Stimulated activated CD4-positive, alpha-beta T cell treated with anti-CD3 and anti-CD28 coated beads, TNF-alpha, amount 100 ng/mL, for 1 hour (primary cell): Measurements from ENCODE around the gene CPN1.
"Not testable (repeated sequence)": the region's sequence is repeated elsewhere in the genome, so short reads cannot be mapped to it uniquely, and the experiment has no call there.

Source experiments
- DNase-seq, 3 donors: peaks; one replicate each; pipeline ENCODE4 v3.0.0-alpha.2; 2020; ENCODE audit warnings: low read depth in 3 of 3, low spot score in 1 of 3

CPN1 gene

DNA sequence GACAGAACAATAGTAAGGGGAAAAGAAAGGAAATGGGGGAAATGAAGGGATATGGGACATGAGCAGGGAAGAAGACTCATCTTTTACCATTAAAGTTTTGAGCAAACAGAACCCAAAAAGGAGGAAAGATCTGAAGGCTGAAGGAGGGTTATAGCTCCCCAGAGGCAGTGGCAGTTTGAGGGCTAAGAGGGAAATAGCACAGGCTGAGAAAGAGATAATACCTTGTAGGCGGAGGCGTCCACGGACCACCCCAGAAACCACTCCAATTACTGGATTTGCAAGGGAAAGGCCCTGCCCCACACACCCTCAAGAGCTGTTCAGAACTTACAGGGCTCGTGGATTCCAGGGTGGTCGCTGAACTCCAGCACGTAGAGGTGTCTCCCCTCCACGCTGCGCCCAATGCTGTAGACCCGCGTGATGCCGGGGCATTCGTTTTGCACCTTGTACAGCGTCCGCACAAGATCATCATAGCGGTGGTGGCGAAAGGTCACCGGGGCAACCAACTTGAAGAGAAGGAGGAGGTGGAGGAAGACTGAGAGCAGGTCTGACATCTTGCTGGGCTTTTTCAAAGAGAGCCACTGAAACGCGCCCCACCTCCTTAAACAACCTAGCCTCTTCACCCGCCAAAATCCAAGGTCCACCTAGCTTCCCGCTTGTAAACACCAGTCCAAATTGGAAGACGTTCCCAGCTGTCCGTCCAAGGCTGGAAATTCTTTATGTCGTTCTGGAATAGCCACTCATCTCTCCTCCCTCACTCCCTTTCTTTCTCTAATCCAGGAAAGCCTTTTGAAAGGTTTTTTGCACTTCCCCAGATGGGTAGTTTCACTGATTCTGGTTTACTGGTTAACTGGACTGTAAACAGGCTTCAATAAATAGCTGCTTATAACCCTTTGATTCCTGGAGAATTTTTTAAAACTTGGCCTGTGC is at the start of gene CPN1:
CPN1 (minus strand) TSS at position 795 of the 927 bp plus-strand sequence; CDS start at position 551, 244 bp downstream.
- no peak for DNase-seq

DNA sequence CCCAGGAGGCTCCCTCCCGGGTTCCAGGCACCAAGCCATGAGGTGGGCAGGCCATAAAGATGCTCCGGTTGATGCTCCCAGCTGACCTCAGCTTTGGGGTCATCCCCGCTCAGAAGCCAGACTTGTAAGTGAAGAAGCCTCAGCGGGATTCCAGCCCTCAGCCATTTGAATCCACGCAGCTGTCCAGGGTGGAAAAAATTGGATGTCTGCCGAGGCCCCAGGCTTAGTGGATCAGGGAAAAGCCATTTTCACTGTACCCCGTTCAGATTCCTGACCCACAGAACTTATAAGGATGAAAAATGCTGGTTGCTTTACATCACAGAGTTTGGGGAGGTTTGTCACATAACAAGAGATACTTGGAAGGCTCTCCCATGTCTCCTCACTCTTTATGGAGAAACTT is 49.2 kb upstream of the CPN1 start:
- DNase-seq = no peak

DNA sequence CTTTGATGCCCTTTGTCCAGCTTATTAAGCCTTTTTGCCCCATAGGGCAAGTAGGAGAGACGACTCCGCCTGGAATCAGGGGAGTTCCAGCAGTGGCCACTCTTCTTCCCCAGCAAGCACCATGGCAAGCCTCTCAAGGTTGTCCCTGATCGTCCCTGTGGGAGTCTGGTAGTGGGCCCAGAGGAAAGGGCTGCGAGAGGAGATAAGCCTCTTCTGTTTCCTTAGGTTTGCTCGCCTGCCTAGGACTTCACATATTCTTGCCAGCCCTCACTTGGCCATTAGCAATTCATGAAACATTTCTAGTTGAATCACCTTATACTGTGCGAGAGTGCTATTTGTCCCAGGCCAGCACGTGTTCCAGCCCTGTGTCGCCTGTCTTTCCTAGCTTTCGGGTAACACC is 47.8 kb upstream of the CPN1 start:
- DNase-seq = no peak

DNA sequence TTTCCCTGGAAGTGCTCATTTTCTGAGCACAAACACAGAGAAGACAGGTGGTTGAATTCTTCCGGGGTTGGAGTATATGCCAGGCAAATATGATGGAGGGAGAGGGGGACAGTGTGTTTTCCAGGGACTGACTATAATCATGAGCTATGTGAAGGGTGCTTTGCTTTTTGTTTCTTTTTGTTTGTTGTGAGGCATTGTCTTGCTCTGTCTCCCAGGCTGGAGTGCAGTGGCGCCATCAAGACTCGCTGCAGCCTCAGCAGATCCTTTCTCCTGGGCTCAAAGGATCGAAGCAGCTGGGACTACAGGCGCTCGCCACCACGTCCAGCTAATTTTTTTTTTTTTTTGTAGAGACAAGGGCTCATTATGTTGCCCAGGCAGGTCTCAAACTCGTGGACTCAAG is 47.3 kb upstream of the CPN1 start:
- no peak for DNase-seq

DNA sequence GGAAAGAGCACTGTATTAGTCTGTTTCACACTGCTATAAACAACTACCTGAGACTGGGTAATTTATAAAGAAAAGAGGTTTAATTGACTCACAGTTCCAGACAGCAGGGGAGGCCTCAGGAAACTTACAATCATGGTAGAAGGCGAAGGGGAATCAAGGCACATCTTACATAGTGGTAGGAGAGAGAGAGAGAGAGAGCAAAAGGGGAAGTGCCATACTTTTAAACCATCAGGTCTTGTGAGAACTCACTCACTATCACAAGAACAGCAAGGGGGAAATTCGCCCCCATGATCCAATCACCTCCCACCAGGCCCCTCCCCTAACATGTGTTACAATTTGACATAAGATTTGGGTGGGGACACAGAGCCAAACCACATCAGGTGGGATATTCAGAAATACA is 43.7 kb upstream of the CPN1 start:
- DNase-seq = not testable (repeated sequence)

DNA sequence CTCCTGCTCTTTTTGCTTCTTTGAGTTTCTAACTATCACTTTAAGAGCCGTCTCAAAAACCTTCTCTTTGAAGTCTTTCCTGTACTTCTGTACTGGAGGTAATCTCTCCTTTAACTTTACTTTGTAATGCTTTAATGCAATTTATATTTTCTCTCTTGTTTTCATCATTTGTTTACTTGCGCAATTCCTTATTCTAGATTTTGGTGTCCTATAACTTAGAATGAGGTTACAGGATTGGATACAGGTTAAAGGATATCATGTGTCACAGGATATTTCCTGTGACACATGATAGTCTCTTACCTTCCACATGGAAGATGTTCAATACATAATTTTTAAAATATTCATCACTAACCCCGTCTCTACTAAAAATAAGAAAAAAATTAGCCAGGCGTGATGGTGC is 42.4 kb upstream of the CPN1 start:
- no peak for DNase-seq

DNA sequence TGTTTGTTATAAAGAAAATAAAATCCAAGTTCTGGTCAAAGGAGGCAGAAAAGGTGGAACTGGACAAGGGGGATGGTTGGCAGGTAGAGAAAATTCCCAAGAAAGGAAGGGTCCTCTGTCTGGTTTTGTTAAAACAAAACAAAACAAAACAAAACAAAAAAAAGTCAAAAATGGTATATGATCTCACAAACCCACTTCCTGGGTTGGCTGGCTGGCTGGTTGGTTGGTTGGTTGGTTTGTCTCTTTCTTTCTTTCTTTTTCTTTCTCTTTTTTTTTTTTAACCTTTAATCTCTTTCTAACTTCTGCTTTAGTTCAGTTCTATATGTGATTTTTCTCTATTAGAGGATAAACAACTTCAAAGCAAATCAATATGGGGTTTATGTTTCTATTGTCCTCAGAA is 41.1 kb upstream of the CPN1 start:
- DNase-seq = no peak

DNA sequence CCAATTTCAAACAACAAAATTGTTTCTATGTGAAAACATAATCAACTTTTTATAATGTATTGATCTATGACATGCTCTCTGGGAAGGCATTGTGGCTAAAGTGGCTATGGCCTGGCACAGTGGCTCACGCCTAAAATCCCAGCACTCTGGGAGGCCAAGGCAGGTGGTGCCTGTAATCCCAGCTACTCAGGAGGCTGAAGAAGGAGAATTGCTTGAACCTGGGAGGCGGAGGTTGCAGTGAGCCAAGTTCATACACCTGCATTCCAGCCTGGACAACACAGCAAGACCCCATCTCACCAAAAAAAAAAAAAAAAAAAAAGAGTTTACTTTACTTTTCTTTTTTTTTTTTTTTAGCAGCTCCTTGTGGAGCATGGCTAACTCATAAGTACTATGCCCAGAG is 38.9 kb upstream of the CPN1 start:
- DNase-seq = no peak

DNA sequence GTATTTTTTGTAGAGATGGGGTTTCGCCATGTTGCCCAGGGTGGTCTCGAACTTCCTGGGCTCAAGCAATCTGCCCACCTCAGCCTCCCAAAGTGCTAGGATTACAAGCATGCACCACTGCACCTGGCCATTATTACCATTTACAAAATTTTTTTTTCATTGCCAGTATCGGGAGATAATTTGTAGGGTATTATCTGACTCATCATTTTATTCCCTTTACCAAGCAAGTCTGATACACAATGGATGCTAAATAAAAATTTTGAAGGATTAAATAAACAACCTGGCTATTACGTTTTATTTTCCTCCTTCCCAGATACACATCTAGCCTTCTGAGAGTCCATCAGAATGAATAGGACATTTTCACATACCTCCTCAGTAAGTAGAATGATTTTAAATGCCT is 38.1 kb upstream of the CPN1 start:
- DNase-seq = no peak

DNA sequence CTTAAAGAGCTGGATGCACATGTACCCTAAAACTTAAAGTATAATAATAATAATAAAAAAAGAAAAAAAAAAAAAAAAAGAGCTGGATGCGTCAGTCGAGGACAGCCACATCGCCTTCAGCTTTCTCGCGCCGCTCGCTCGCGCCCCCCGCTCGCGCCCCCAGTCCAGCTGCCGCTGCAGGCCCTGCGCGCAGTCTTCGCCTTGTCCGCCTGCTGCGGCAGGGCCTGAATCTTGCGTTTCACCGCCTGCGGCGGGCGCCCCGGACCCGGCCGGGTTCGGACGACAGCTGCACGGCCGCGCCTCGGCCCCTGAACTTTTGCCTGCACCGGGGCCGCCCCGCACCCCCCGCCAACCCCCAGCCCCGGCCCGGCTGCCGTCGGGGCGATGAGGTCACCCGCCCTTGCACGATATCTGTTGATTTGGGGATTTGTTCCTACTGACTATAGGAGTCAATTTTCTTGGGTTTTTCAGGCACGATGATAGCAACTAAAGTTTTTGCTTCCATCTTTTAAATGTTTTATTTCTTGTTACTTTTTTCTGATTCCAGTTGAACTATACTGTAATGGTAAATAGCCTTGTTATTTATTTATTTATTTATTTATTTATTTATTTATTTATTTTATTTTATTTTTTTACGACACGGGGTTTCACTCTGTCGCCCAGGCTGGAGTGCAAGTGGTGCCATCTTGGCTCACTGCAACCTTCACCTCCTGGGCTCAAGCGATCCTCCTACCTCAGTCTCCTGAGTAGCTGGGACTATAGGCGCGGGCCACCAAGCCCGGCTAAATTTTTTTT is 33.5 kb upstream of the CPN1 start:
- no peak for DNase-seq

DNA sequence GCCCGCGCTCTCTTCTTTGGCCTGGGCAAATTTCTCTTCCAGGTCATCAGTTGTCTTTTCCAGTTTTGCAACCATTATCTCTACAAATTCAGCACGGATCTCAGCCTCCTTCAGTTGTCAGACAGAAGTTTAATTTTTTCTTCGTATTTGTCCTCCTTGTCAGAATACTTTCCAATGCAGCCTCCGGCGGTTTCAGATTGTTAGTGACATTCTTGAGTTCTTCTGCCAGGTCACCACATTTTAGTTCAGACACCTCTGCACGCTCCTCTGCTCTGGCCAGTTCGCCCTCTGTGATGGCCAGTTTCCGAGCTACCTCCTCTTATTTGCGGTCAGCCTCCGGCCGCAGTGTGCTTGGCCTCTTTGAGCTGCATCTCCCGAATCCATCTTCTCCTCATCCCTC is 32.8 kb upstream of the CPN1 start:
- no peak for DNase-seq

DNA sequence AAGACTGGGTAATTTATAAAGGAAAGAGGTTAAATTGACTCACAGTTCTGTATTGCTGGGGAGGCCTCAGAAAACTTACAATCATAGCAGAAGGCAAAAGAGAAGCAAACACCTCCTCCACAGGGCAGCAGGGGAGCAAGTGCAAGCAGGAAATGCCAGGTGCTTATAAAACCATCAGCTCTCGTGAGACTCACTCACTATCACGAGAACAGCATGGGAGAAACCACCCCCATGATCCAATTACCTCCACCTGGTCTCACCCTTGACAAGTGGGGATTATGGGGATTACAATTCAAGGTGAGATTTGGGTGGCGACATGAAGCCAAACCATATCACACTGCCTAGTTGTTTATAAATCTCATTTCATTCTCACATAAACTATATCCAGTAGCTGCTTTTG is 28.0 kb upstream of the CPN1 start:
- DNase-seq = no peak

DNA sequence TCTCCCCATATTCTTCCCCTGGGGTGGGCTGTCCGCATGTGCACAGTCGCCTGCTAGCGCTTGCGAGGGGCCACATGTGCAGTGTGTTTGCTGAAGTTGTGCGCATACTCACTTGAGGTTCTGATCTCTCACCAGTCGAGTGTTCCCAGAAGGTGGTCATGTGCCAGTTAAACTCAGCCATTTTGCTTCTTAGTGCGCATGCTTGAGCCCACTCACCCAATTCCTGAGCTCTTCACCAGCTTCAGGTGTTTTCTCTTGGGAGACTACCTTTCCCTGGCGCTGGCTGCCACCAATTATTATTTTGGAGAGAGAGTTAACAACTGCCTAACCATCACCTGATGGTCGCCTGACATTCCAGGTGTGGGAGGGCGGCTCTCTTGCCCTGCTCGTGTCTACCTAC is 25.2 kb upstream of the CPN1 start:
- DNase-seq = no peak

DNA sequence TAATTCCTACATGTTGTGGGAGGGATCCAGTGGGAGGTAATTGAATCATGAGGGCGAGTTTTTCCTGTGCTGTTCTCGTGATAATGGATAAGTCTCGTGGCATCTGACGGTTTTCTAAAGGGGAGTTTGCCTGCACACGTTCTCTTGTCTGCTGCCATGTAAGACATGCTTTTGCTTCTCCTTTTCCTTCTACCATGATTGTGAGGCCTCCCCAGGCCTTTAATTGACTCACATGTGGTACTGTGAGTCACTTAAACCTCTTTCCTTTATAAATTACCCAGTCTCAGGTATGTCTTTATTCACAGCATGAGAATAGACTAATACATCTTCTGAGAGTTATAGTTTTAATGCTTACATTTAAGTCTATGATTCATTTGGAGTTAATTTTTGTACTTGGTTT is 22.6 kb upstream of the CPN1 start:
- no peak for DNase-seq

DNA sequence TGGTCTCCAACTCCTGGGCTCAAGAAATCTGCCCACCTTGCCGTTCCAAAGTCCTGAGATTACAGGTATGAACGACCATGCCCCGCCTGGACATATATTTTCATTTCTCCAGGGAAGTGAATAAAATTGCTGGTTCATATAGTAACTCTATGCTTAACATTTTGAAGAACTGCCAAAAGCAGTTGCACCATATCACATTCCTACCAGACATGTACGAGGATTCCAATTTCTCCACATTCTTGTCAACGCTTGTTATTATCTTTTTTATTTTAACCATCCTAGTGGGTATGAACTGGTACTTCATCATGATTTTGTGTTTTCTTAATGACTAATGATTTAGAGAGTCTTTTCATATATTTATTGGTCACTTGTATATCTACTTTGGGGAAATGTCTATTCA is 21.9 kb upstream of the CPN1 start:
- DNase-seq = no peak

DNA sequence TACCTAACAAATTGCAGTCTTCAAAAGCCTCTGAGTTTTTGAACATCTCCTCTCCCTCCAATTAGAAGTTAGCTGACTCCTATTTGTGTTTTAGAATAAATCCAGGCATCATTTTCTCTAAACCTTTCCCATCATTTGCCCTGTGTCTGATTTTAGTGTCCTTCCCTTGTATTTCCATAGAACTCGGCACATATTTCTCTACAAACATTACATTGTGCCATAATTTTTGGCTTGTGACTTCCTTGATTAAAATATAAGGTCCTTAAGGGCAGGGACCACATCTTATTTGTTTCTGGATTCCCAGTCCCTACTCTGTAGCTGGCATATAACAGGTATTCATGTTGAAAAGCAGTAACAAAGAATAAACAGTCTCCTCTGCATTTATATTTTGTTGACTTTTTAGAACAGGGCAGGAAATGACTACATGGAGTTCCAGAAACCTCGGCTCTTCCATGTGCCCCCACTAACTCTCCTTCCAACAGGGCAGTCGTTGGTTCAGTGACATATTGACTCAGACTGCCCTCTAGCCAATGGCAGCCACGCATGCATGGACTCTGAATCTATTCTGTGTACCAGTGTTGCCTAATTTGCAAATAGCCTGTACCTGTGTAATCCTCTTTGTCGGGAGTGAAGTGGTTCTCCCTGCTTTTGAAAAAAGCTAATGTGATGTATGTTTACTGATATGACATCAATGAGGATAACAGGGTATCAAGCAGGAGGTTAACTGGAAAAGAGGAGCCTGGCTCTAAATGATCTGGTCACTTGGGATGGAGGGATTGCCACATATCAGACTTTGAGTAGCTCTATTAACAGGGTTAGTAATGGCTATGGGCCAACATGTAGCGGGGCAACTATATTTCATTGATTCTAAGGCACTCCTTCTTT is 19.8 kb upstream of the CPN1 start:
- DNase-seq = no peak

DNA sequence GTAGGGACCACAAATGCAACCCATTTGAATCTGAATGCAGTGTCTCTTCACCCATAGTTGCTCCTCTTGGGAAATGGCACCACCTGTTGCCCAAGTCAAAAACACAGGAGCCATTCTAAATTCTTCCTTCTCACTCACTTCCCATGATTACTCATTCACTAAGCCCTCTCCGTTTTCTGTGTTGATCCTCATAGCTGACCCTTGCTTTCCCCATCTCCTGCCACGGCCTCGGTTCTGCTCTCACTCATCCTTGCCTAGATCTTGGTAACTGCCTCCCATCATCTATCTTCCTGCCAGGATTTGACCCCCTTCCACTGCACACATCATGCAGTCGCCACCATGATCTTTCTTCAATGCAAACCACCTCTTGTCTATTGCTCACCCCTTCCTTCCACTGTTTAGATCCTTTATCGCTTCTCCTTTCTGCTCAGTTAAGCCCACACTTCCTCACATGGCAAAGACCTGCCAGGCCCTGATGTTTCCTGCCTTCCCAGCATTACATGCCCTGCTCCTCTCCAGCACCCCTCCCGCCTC is 19.0 kb upstream of the CPN1 start:
- no peak for DNase-seq

DNA sequence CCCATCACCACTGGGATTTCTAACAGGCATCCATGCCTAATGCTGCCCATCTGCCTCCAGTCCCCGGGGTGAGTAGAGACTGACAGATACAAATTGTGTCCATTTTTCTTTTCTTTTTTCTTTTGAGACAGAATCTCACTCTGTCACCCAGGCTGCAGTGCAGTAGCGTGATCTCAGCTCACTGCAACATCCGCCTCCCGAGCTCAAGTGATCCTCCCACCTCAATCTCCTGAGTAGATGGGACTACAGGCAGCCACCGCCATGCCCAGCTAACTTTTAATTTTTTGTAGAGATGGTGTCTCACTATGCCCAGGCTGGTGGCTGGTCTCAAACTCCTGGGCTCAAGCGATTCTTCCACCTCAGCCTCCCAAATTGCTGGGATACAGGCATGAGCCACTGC is 7.6 kb upstream of the CPN1 start:
- no peak for DNase-seq

DNA sequence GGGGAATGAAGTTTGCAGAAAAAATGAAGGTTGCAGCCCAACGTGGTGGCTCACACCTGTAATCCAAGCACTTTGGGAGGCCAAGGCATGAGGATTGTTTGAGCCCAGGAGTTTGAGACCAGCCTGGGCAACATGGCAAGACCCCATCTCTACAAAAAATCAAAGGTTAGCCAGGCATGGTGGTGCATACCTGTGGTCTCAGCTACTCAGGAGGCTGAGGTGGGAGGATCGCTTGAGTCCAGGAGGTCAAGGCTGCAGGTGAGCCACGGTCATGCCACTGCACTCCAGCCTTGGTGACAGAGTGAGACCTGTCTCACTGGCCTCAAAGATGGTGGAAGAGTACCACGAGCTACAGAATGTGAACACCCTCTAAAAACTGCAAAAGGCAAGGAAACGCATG is 5.0 kb upstream of the CPN1 start:
- DNase-seq = not testable (repeated sequence)

DNA sequence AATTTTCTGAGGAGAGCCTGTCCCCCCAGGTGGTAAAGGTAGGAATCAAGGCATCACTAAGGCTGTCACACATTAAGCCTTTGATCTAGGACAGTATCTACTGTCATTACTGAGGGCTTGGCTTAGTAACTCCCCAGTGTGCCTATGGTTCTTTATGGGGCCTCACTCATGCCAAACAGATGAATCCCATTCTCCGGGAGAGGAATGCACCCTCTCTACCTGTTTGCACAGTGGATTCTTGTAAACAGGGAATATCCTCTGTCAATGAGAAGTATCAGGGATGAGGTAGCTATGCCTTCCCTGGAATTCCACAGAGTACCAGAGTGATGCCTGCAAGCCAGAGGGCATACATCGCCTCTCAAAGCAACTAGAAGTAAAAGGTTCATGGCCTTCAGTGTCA is 3.9 kb upstream of the CPN1 start:
- DNase-seq = no peak

DNA sequence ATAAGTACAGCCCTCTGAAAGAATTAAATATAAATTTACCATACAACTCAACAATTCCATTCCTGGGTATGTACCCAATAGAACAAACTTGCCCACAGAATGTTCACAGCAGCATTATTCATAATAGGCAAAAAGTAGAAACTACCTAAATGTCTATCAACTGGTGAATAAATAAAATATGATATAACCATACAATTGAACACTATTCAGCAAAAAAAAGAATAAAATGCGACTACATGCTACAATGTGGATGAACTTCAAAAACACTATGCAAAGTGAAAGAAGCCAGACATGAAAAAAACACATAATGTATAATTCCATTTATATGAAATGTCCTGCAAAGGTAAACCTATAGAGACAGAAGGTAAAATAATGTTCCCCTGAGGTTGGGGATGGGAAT is 2.0 kb upstream of the CPN1 start:
- DNase-seq = no peak
